Psoas muscle (tissue), 8 donors: ENCODE data around the gene GNPTG. TPM values are rescaled to one million over a fixed set of nuclear protein-coding genes. Genes with fewer than 3 reads are reported as not detected.

Experiments used
- ATAC-seq, 4 donors: fragments of 200-7000 bp; cut with Tn5 transposase; one replicate each; pipeline ENCODE4 v1.9.1; 2020; ENCODE audit warnings: moderate library complexity in 3 of 4, mild to moderate bottlenecking in 2 of 4
- DNase-seq, 2 donors: peaks; one replicate each; pipeline ENCODE4 v3.0.0-alpha.2; 2020
- H3K27ac ChIP-seq: fragments of 200-600 bp; one replicate; pipeline ENCODE4 v1.8.0; 2022
- H3K27me3 ChIP-seq, 3 donors: fragments of 200-600 bp in 1 of 3; one replicate each; pipeline versions ENCODE4 v1.6.1 to v1.8.0; 2013 to 2022; ENCODE audit warnings: low read length in 2 of 3, mild to moderate bottlenecking in 2 of 3, moderate library complexity in 1 of 3; ENCODE audit not compliant: insufficient read depth in 3 of 3
- H3K36me3 ChIP-seq, 2 donors: fragments of 200-600 bp in 1 of 2; one replicate each; pipeline versions ENCODE4 v1.6.1 to v1.8.0; 2013 to 2022; ENCODE audit warnings: low read depth in 1 of 2, mild to moderate bottlenecking in 1 of 2, moderate library complexity in 1 of 2; ENCODE audit not compliant: insufficient read depth in 1 of 2
- H3K4me1 ChIP-seq: fragments of 200-600 bp; one replicate; pipeline ENCODE4 v1.8.0; 2022
- H3K4me3 ChIP-seq: fragments of 200-600 bp; one replicate; pipeline ENCODE4 v1.8.0; 2022; ENCODE audit warnings: mild to moderate bottlenecking
- H3K9me3 ChIP-seq: fragments of 200-600 bp; one replicate; pipeline ENCODE4 v1.8.0; 2022
- WGBS, 3 donors: extraction: QIAGEN DNeasy Blood & Tissue Kit; methylation state at CpG; one replicate each; pipeline versions ENCODE4 v1.1.6 to v1.1.7; 2013; 5-methylcytosine and 5-hydroxymethylcytosine counted together
- intact Hi-C, 2 donors: fragments of 100-400 bp; cut with DNase I; formaldehyde crosslinking; loops; one replicate each; pipeline versions ENCODE4 v1.11.0 to v1.14.2; 2022
- polyA plus RNA-seq, 3 donors: library from polyadenylated mRNA; stranded (reverse); fragments of 200-250 nt; gene quantifications; one replicate each; pipeline ENCODE4 v1.2.3, GENCODE V29; 2013
- total RNA-seq, 4 donors: library from RNA; stranded (reverse); fragmentation: NEBNext Ultra II Directional in 2 of 4; extraction: Animal tissue kit (Norgen Biotek cat#: 25700) in 2 of 4; gene quantifications; one replicate each; pipeline versions ENCODE4 v1.2.1 to v1.2.4, GENCODE V29; 2021 to 2023
- TF ChIP-seq, protein P1 (sequence below): fragments of 200-600 bp; IDR thresholded peaks from one replicate; pipeline ENCODE4 v1.8.0; 2022; ENCODE audit warnings: antibody characterized with exemption
- donor health status: healthy with polysubstance abuse.
- donor health status: DM: no; HTN: no; CAD: no; lungs with moderate emphysema.
- donor health status: Bipolar disorder and iron deficiency.
- donor health status: healthy.
- donor health status: DM: yes; HTN: yes; CAD: no.
- donor health status: DM: no; HTN: no; CAD: no.
- donor health status: DM: no; HTN: no; CAD: no.
- donor health status: DM: yes; HTN: yes; CAD: no.

The GNPTG gene
- total and polyA plus RNA-seq, 7 donors = 27.9 to 36.6 (median 30.7) TPM

DNA sequence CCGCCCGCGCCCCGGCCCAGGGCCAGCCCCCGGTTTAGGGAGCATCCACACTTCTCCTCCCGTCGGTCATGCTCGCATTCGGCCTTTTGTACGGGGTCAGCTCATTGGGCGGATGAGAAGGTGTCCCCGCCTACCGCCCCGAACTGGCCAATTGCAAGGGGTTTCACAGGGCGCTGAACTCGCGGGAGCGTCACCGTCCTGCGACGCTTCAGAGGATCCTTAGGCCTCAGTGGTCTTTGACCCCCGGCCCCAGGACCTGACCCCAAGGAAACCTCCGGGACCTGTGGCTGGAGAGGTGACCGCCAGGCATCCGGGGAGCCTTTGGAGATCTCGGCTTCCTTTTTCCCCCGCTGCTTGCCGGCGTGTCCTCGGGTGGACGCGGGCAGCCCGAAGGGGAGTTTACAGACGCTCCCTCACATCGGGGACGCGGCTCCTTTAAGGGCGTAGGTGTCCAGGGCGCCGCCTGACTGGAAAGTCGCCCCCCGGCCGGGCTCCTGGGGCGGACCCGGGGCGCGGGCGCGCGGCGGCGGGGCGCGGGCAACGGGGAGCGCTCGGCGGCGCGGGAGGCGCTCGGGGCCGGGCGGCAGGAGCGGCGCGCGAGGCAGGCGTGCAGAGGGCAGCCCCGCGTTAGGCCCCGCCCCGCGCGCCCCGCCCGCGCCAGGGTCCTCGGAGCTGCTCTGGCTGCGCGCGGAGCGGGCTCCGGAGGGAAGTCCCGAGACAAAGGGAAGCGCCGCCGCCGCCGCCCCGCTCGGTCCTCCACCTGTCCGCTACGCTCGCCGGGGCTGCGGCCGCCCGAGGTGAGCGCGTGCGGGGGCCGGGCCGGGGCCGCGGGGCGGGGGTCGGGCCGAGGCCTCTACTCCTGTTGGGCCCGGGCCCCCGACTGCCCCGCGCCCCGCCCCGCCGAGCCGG lies 42.5 kb upstream of the GNPTG start, which contains the start of gene UBE2I:
Gene UBE2I, plus strand, starts transcription at position 660 of the 909 bp plus-strand sequence. CDS start 4,395 bp downstream, outside the sequence.
- TF ChIP-seq, protein P1, sequence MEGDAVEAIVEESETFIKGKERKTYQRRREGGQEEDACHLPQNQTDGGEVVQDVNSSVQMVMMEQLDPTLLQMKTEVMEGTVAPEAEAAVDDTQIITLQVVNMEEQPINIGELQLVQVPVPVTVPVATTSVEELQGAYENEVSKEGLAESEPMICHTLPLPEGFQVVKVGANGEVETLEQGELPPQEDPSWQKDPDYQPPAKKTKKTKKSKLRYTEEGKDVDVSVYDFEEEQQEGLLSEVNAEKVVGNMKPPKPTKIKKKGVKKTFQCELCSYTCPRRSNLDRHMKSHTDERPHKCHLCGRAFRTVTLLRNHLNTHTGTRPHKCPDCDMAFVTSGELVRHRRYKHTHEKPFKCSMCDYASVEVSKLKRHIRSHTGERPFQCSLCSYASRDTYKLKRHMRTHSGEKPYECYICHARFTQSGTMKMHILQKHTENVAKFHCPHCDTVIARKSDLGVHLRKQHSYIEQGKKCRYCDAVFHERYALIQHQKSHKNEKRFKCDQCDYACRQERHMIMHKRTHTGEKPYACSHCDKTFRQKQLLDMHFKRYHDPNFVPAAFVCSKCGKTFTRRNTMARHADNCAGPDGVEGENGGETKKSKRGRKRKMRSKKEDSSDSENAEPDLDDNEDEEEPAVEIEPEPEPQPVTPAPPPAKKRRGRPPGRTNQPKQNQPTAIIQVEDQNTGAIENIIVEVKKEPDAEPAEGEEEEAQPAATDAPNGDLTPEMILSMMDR = no peak
- intact Hi-C loops = no loop called here
- ATAC-seq (peak; percentile 91 to 94 (median 92)), DNase-seq (peak; percentile 97 to 98)
- H3K36me3 ChIP-seq = peaks cover 0 to 4% of the 10 kb centered on the region in 2 donors
- H3K9me3 ChIP-seq = no peaks in the 10 kb centered on the region
- WGBS, 3 donors = 0 to 1% (median 0%) methylated on average over 59 to 117 of the region's 117 CpGs
- H3K27ac ChIP-seq = peak within 1 kb of the TSS; percentile 98
- no peaks in the 10 kb centered on the region for H3K27me3 ChIP-seq
- H3K4me1 ChIP-seq = peaks cover 37% of the 10 kb centered on the region
- H3K4me3 ChIP-seq = peak within 1 kb of the TSS; percentile 90

DNA sequence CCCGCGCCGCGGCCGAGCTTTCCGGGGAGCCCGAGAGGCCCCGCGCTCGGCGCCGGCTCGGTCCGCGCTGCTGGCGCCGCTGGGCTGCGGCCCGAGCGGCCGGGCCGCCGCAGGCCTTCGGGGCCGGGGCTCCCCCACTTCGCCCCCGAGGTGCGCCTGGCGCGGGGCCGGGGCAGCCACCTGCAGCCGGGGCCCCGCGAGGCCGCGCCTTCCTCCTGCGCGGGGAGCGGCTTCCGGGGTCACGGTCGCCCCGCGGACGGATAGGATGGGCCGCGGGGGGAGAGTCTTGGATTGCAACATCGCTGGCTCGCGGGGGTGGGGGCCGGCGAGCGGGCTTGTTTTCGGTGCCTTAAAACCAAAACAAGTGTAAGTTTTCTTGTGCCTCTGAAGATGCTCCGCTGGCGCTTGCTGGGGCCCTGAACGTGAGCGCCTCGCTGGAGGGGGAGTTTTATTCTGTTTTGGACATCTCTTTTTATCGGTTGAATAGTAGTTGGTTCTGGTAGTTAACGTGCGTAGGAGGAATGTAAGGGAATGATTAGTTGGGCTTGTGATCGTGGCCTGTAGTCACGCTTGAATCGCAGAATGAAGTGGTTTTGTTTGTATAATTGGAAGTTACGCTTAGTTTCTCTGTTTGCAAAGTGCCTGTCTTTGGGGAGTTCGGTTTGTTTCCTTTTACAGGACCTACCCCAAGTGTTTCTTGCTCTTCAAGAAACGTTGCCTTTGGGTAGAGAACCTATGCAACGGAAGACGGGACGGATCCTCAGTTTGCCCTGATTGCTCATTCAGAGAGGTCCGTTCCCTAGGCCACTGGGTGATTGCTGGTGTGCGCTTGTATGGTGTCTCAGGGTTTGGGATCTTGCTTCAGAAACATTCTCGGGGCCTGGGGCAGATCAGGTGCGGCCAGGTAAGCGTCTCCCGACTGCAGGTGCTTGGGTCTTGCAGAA lies 41.6 kb upstream of the GNPTG start:
- peak overlapping the region; percentile 68 for H3K27ac ChIP-seq
- H3K36me3 ChIP-seq = peaks cover 0 to 14% of the 10 kb centered on the region in 2 donors
- no peaks in the 10 kb centered on the region for H3K27me3 ChIP-seq
- H3K9me3 ChIP-seq = no peaks in the 10 kb centered on the region
- H3K4me3 ChIP-seq = peak overlapping the region; percentile 90
- WGBS, 3 donors = 1 to 2% (median 1%) methylated on average over 46 to 77 of the region's 77 CpGs
- TF ChIP-seq, protein P1 = no peak
- intact Hi-C loops = no loop called here
- peak; percentile 78 to 82 for DNase-seq
- ATAC-seq = no peak
- peaks cover 37% of the 10 kb centered on the region for H3K4me1 ChIP-seq

DNA sequence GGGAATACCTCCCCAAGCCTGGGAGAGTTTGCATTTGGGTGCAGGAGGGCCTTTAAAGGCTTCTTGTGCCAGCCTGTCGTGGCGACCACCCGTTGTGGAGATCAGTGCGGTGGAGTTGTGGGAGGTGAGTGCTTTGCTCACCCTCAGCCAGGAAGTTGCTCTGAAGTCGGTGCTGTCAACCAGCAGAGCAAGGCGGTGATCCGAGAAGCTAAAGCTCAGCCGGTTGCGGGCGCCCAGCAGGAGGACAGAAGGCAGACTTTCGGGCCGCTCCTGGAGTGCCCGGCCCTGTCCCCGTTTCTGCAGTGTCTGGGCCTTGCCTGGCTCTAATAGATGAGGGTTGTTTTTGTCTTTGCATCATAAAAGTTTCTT lies 40.9 kb upstream of the GNPTG start:
- H3K9me3 ChIP-seq = no peaks in the 10 kb centered on the region
- no peaks in the 10 kb centered on the region for H3K27me3 ChIP-seq
- peaks cover 37% of the 10 kb centered on the region for H3K4me1 ChIP-seq
- peaks cover 4 to 20% of the 10 kb centered on the region in 2 donors for H3K36me3 ChIP-seq
- intact Hi-C loops = no loop called here
- H3K4me3 ChIP-seq = peak overlapping the region; percentile 90
- DNase-seq = no peak
- no peak for ATAC-seq
- peak overlapping the region; percentile 68 for H3K27ac ChIP-seq
- WGBS, 3 donors = 4 to 8% (median 4%) methylated on average over 14 of the region's 14 CpGs
- TF ChIP-seq, protein P1 = no peak

DNA sequence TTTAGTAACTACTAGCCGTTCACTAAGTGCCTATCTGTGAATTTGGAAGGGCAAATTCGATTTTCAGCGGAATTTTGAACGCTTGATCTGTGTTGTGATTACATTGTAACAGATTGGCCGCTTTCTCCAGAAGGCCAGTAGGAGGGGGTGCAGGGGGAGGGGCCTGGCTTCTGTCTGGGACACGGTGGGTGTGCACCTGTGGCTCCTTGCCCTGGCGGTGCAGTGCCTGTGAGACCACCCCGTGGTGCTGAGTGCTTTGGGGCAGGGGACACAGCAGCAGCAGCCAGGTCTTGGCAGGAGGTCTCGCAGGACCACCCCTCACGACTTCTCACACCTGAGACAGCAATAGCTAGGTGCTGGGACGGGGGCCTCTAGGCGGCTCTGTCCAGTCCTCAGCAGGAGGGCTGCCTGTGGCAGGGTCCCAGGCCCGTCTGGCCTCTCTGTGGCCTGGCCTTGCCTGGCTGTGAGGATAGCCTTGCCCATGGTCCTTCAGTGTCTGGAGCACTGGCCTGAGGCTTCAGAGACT lies 40.5 kb upstream of the GNPTG start:
- peaks cover 37% of the 10 kb centered on the region for H3K4me1 ChIP-seq
- no peaks in the 10 kb centered on the region for H3K27me3 ChIP-seq
- WGBS, 3 donors = 15 to 21% (median 19%) methylated on average over 13 of the region's 13 CpGs
- no peak for DNase-seq
- H3K4me3 ChIP-seq = peak overlapping the region; percentile 90
- H3K27ac ChIP-seq = peak overlapping the region; percentile 68
- no peak for ATAC-seq
- TF ChIP-seq, protein P1 = no peak
- H3K36me3 ChIP-seq = peaks cover 4 to 25% of the 10 kb centered on the region in 2 donors
- no peaks in the 10 kb centered on the region for H3K9me3 ChIP-seq
- intact Hi-C loops = no loop called here
